Kidney (tissue), 14 donors: ENCODE results near the gene STEAP1B. TPM values are rescaled to one million over a fixed set of nuclear protein-coding genes. Genes with fewer than 3 reads are reported as not detected.

Experiments used
- DNase-seq, 5 donors: peaks; one replicate each; pipeline ENCODE4 v3.0.0-alpha.2; 2013 to 2020
- FAIRE-seq: peaks from 2 replicates; lab custom pipeline; 2012; peaks lifted over from hg19 to GRCh38; lab: Jason Lieb, UNC
- H3K27ac ChIP-seq, 2 donors: one replicate each; pipeline ENCODE4 v1.7.0; 2013; ENCODE audit warnings: low read depth in 2 of 2, low read length in 2 of 2, inconsistent platforms in 1 of 2
- H3K27me3 ChIP-seq: one replicate; pipeline ENCODE4 v1.7.1; 2013; ENCODE audit warnings: low read length, inconsistent platforms; ENCODE audit not compliant: control insufficient read depth, insufficient read depth
- H3K36me3 ChIP-seq, 3 donors: one replicate each; pipeline versions ENCODE4 v1.7.0 to v1.7.1; 2013; ENCODE audit warnings: low read length in 3 of 3, control low read depth in 1 of 3, inconsistent platforms in 1 of 3; ENCODE audit not compliant: insufficient read depth in 3 of 3, control insufficient read depth in 2 of 3
- H3K4me1 ChIP-seq, 3 donors: one replicate each; pipeline versions ENCODE4 v1.7.0 to v1.7.1; 2013; ENCODE audit warnings: low read length in 3 of 3, inconsistent platforms in 1 of 3, low read depth in 1 of 3; ENCODE audit not compliant: control insufficient read depth in 2 of 3, insufficient read depth in 2 of 3
- H3K4me3 ChIP-seq, 3 donors: one replicate each; pipeline versions ENCODE4 v1.7.0 to v1.8.1; 2013; ENCODE audit warnings: low read length in 3 of 3, control low read depth in 1 of 3, inconsistent platforms in 1 of 3
- H3K9ac ChIP-seq, 3 donors: one replicate each; pipeline versions ENCODE4 v1.7.0 to v1.7.1; 2013; ENCODE audit warnings: low read length in 3 of 3, control low read depth in 1 of 3, inconsistent platforms in 1 of 3
- H3K9me3 ChIP-seq, 3 donors: one replicate each; pipeline versions ENCODE4 v1.7.0 to v1.7.1; 2013; ENCODE audit warnings: low read length in 3 of 3, control low read depth in 1 of 3, inconsistent platforms in 1 of 3; ENCODE audit not compliant: control insufficient read depth in 2 of 3, insufficient read depth in 1 of 3
- intact Hi-C: fragments of 100-400 bp; cut with DNase I; formaldehyde crosslinking; loops from one replicate; pipeline ENCODE4 v1.11.1; 2022
- polyA plus RNA-seq: library from polyadenylated mRNA; stranded (reverse); fragments of 350-450 nt; fragmentation: Illumina TruSeq; extraction: RNeasy Lipid Tissue Mini Kit (QIAGEN cat#74804); gene quantifications from one replicate; pipeline ENCODE4 v1.2.3, GENCODE V29; 2014; ENCODE audit warnings: low read depth, low replicate concordance; ENCODE audit not compliant: insufficient read depth
- total RNA-seq: library from RNA; stranded (reverse); fragmentation: NEBNext Ultra II Directional; extraction: Animal tissue kit (Norgen Biotek cat#: 25700); gene quantifications from one replicate; pipeline ENCODE4 v1.2.1, GENCODE V29; 2021
- TF ChIP-seq, protein P1 (sequence below): IDR thresholded peaks from 3 replicates; pipeline ENCODE4 v1.5.1; 2012; ENCODE audit warnings: mild to moderate bottlenecking, moderate library complexity, borderline replicate concordance; ENCODE audit not compliant: insufficient read depth; ENCODE audit errors: extremely low read depth
- donor health status: control.
- donor health status: control.
- donor health status: control.
- donor health status: control.
- donor health status: control.
- donor health status: DM: yes; HTN: yes; CAD: no.
- donor health status: Normal renal cell carcinoma (clear cell type).

STEAP1B gene
- total and polyA plus RNA-seq, 2 donors from 2014 or later = 0.79 TPM; not detected in 1

GRCh38 chr7:22444181-22444971 lies 55.6 kb downstream of the STEAP1B start:
- H3K9ac ChIP-seq = no peak overlapping the region
- peak; percentile 50 to 88 (median 72) for DNase-seq
- no peaks in the 10 kb centered on the region for H3K36me3 ChIP-seq
- peaks cover 5 to 17% (median 5%) of the 10 kb centered on the region in 3 donors for H3K4me1 ChIP-seq
- H3K27ac ChIP-seq = peak overlapping the region; percentile 48 to 57
- H3K27me3 ChIP-seq = no peaks in the 10 kb centered on the region
- no peak for FAIRE-seq
- H3K4me3 ChIP-seq = no peak overlapping the region
- H3K9me3 ChIP-seq = no peaks in the 10 kb centered on the region
- TF ChIP-seq, protein P1, sequence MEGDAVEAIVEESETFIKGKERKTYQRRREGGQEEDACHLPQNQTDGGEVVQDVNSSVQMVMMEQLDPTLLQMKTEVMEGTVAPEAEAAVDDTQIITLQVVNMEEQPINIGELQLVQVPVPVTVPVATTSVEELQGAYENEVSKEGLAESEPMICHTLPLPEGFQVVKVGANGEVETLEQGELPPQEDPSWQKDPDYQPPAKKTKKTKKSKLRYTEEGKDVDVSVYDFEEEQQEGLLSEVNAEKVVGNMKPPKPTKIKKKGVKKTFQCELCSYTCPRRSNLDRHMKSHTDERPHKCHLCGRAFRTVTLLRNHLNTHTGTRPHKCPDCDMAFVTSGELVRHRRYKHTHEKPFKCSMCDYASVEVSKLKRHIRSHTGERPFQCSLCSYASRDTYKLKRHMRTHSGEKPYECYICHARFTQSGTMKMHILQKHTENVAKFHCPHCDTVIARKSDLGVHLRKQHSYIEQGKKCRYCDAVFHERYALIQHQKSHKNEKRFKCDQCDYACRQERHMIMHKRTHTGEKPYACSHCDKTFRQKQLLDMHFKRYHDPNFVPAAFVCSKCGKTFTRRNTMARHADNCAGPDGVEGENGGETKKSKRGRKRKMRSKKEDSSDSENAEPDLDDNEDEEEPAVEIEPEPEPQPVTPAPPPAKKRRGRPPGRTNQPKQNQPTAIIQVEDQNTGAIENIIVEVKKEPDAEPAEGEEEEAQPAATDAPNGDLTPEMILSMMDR = no peak
- intact Hi-C loops = no loop called here

DNA sequence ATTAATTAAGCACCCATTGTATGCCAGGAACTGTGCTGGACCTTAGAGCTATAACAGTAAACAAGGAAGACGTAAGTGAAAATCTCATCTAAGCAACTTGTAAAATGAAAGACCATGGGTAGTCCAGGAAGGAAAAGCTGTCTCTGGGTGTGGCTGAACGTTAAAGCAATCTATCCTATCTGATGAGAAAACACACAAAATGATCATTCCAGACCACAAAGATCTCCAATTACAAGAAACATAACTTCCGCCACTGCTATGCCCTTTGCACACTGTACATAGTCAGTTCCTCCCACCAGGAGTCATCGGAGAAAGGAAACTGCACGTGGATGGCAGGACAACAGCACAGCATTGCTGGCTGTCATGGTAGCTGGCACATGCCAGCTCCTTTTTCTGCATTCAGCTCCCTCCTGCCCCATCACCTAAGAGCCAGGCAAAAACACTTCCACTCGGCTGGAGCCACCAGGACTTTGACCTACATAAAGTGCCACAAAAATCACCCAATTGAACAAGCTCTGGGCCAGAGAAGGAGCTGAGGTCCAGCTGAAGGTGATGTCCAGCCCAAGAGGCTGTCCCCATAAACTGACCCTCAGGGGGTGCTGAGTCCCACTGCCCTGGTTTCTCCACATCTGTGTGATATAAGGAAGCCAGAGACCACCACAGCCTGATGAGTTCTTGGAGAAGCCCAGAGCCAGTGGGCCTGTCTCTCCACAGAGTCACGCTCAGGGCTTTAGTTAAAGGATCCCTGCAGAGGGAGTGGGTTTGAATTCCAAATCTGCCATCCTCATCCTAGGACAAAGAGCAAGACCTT lies 56.4 kb downstream of the STEAP1B start:
- Histone ChIP-seq H3K27ac (no peak overlapping the region), H3K9ac (no peak overlapping the region), H3K4me3 (no peak overlapping the region), H3K27me3 (no peaks in the 10 kb centered on the region), H3K4me1 (peaks cover 5 to 17% (median 5%) of the 10 kb centered on the region in 3 donors), H3K36me3 (no peaks in the 10 kb centered on the region), H3K9me3 (no peaks in the 10 kb centered on the region)
- DNase-seq = peak in 4 of 5 donors; percentile 31 to 63 (median 52)
- TF ChIP-seq, protein P1 = no peak
- no peak for FAIRE-seq
- intact Hi-C loops = no loop called here

GRCh38 chr7:22442882-22443369 lies 57.1 kb downstream of the STEAP1B start:
- H3K36me3 ChIP-seq = no peaks in the 10 kb centered on the region
- peak in 3 of 5 donors; percentile 37 to 41 (median 41) for DNase-seq
- FAIRE-seq = no peak
- intact Hi-C loops = no loop called here
- no peaks in the 10 kb centered on the region for H3K27me3 ChIP-seq
- H3K9me3 ChIP-seq = no peaks in the 10 kb centered on the region
- TF ChIP-seq, protein P1 = no peak
- H3K27ac ChIP-seq = no peak overlapping the region
- H3K4me3 ChIP-seq = no peak overlapping the region
- peaks cover 5 to 17% (median 5%) of the 10 kb centered on the region in 3 donors for H3K4me1 ChIP-seq
- H3K9ac ChIP-seq = no peak overlapping the region
